Measurements from ENCODE around the gene VAPA.

VAPA gene

DNA sequence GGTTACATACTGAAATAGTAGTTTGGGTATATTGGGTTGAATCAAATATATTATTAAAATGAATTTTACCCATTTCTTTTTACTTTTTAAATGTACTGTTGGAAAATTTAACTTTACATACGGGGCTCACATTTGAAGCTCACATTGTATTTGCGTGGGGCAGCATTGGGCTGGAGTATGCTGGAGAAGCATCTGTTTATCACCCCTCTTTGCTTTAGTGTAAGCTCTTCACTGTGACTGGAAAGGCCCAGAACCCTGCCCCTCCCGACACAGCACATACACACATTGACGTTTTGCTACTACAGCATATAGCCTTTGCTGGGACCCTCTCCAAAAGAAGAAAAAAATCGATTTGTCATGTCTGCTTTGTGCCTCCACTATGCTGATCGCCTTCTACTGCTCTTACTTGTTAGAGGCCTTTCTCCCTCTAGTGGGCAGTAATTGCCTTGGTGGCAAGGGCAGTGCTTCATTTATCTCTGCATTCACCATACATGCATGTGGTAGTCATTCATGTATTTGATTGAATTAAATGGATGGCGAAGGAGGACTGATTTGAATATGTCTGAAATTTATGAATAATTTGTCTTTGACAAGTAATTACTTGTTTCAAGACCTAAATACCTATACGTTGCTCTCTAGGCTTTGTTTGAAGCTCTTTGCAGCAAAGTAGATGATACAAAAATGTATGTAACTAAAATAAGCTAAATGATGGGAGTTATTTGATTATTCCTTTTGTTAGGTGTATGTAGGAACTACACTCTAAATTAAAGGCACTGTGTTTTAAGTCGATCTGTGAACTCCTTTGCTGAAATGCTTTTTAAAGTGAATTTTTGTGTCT lies 37.4 kb downstream of the VAPA start:
- TF ChIP-seq, protein P1, sequence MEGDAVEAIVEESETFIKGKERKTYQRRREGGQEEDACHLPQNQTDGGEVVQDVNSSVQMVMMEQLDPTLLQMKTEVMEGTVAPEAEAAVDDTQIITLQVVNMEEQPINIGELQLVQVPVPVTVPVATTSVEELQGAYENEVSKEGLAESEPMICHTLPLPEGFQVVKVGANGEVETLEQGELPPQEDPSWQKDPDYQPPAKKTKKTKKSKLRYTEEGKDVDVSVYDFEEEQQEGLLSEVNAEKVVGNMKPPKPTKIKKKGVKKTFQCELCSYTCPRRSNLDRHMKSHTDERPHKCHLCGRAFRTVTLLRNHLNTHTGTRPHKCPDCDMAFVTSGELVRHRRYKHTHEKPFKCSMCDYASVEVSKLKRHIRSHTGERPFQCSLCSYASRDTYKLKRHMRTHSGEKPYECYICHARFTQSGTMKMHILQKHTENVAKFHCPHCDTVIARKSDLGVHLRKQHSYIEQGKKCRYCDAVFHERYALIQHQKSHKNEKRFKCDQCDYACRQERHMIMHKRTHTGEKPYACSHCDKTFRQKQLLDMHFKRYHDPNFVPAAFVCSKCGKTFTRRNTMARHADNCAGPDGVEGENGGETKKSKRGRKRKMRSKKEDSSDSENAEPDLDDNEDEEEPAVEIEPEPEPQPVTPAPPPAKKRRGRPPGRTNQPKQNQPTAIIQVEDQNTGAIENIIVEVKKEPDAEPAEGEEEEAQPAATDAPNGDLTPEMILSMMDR (IDR thresholded peaks at IDR 0.05; ENCODE audit: insufficient read depth, missing control alignments), result peak; percentile 68
- DNase-seq (ENCODE audit: insufficient read length, low spot score) (no peak), FAIRE-seq (peak; percentile 41)

DNA sequence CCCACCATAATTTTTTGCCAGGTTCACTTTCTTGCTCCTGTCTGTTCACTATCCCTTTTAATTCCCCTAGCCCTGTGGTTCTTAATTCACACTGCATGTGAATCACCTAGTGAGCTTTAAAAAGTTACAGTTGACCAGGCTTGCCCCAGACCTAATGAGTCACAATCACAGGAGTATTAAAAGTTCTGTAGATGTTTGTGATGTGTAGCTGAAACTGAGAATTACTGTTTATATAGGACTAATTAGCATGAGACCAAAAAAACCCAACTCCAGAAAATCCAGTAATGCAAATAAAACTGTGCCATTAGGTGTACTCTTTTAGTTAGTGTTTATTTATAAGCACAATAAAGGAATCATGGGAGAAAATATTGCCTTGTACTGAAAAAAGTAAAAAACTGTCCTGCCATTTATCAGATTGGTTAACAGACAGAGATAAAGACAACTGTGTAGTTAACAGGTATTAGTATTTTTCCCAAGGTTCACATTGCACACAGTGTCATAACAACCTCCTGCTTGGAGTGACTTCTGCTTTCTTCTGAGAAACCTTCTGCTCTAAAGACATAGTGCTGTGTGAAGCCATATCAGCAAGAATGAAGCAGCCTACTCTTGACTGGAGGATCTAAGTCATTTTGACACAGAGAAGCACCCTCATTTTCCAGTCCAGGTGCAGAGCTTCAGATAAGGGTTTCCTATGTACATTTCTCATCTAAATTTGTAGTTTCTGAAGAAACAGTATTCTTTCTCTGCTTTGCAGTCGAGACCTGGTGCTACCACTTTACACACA lies 39.0 kb downstream of the VAPA start:
- DNase-seq (ENCODE audit: insufficient read length, low spot score), result no peak
- FAIRE-seq, result no peak
- TF ChIP-seq, protein P1 (IDR thresholded peaks at IDR 0.05; ENCODE audit: insufficient read depth, missing control alignments), result no peak

DNA sequence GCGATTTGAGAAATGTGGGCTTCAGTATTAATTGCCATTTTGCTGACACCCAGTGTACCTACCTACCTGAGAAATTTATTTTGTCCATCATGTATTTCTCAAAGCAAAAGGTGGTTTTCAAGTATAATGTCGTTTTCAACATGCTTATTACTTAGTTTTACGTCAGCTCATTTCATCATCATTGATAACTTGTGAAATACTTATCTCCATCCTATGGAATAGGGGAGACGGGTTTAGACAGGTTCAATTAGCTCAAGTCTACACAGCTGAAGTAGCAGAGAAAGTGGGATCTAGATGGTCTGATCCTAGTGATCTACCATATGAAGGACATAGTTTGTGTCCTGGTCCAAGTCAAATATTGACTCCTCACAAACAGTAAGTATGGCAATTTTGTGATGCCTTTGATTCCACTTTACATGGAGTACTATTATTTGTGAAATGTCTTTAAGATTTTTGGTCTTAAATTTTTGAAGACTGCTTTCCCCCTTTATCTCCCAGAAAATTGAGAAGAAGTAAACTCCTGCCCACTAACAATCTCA lies 45.1 kb downstream of the VAPA start:
- TF ChIP-seq, protein P1 (IDR thresholded peaks at IDR 0.05; ENCODE audit: insufficient read depth, missing control alignments), result no peak
- DNase-seq (ENCODE audit: insufficient read length, low spot score) (no peak), FAIRE-seq (no peak)

DNA sequence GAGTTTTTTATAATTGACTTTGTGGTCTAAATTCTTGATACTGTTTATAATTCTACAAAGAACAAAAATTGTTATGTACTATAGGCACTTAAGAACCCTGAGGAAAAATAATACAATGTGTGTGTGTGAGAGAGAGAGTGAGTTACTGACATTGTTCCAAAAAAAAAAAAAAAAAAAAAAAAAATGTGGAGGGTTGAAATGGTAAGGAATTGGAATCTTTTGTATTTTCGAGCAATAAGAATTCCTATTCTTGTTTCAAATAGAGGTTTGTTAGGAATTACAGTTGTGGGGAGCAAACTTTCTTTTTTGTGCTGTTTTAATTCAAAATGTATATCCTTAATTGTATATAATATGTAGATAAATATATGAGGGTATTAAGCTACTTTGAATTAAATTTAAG lies 45.7 kb downstream of the VAPA start:
- no peak for DNase-seq (ENCODE audit: insufficient read length, low spot score)
- TF ChIP-seq, protein P1 (IDR thresholded peaks at IDR 0.05; ENCODE audit: insufficient read depth, missing control alignments), result no peak
- FAIRE-seq, result no peak

DNA sequence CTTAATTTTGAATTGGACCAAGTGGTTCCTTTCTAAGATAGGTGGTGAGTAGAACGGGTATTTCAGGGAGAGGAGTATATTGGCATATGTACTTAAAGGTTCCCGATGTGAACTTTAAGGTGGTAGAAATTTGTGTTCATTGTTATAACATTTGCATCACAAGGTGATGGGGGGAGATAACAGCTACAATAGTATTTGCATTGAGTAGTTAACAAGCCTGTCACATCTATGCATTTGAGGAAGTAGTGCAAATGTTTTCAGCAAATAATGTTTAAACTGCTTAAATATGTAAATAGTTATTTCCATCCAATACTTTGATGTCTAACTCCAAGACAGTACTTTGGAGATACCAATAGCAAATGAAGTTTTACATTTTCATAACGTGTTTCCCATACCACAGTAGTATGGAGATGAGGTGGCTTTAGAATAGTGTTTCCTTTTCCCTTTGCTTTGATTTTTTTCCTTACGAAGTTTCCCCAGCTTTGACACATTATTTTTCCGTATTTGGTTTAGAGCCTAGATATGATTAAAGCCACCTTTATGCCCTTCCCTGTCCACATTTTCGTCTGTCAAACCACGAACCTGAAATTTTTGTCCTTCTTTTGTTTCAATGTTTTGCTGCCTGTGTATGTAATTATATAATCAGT lies 46.6 kb downstream of the VAPA start:
- no peak for DNase-seq (ENCODE audit: insufficient read length, low spot score)

DNA sequence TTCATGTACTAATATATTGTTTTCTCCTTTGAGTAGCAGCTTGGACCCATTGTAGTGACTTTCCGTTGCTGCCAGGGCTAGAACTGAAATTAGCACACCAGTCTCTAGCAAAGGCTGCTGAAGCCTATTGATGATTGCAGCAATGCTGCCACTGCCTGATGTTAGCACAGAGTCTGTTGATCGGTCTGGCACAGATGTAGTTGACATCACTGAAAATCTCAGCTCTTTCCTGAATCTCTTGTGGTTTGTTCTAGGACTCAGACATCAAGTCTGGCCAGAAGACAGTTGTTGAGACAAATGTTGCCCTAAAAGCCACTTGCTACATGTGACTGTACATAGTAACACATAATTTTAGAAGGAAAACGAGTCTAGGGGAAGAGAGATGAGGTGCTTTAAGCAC lies 47.2 kb downstream of the VAPA start:
- DNase-seq (ENCODE audit: insufficient read length, low spot score) (no peak), FAIRE-seq (no peak)
- TF ChIP-seq, protein P1 (IDR thresholded peaks at IDR 0.05; ENCODE audit: insufficient read depth, missing control alignments), result no peak

More for the DNA sequence above, 46.6 kb downstream of the VAPA start:
- TF ChIP-seq, protein P1 (IDR thresholded peaks at IDR 0.05; ENCODE audit: insufficient read depth, missing control alignments), result no peak
- no peak for FAIRE-seq
